Right lobe of liver (tissue), 6 donors: Measurements from ENCODE around the gene SYNE2. TPM values are rescaled to one million over a fixed set of nuclear protein-coding genes. Genes with fewer than 3 reads are reported as not detected.

Experiments
- ATAC-seq, 4 donors: fragments of 200-7000 bp; cut with Tn5 transposase; one replicate each; pipeline ENCODE4 v1.9.1; 2020; ENCODE audit warnings: mild to moderate bottlenecking in 4 of 4, moderate library complexity in 4 of 4
- DNase-seq, 3 donors: peaks; one replicate each; pipeline ENCODE4 v3.0.0-alpha.2; 2020
- H3K27ac ChIP-seq, 3 donors: fragments of 200-600 bp; one replicate each; pipeline ENCODE4 v1.8.0; 2022
- H3K27me3 ChIP-seq, 2 donors: fragments of 200-600 bp; one replicate each; pipeline ENCODE4 v1.8.0; 2022
- H3K36me3 ChIP-seq, 4 donors: fragments of 200-600 bp; sonication (generic) in 1 of 4; one replicate each; pipeline versions ENCODE4 v1.5.1 to v1.8.0; 2017 to 2022; ENCODE audit warnings: control low read depth in 1 of 4
- H3K4me1 ChIP-seq, 4 donors: fragments of 200-600 bp; sonication (generic) in 1 of 4; one replicate each; pipeline versions ENCODE4 v1.5.1 to v1.8.0; 2017 to 2022; ENCODE audit warnings: control low read depth in 1 of 4
- H3K4me3 ChIP-seq, 3 donors: fragments of 200-600 bp; one replicate each; pipeline ENCODE4 v1.8.0; 2022
- H3K9me3 ChIP-seq, 4 donors: fragments of 200-600 bp; sonication (generic) in 1 of 4; one replicate each; pipeline versions ENCODE4 v1.5.1 to v1.8.0; 2017 to 2022; ENCODE audit warnings: control low read depth in 1 of 4
- CTCF ChIP-seq, 4 donors: fragments of 200-600 bp in 3 of 4; fragments of 450-650 bp in 1 of 4; IDR thresholded peaks; one replicate each; pipeline versions ENCODE4 v1.5.1 to v1.8.0; 2016 to 2022; ENCODE audit warnings: antibody characterized with exemption in 4 of 4, mild to moderate bottlenecking in 2 of 4
- POLR2A ChIP-seq: fragments of 450-650 bp; IDR thresholded peaks from one replicate; pipeline ENCODE4 v1.6.1; 2017; ENCODE audit warnings: antibody characterized with exemption, mild to moderate bottlenecking
- WGBS: methylation state at CpG from one replicate; pipeline ENCODE4 v1.1.6; 2018; ENCODE audit warnings: low coverage, low lambda C conversion rate; ENCODE audit not compliant: insufficient coverage; ENCODE audit errors: missing lambda C conversion rate; 5-methylcytosine and 5-hydroxymethylcytosine counted together
- intact Hi-C, 2 donors: fragments of 100-400 bp; cut with DNase I; formaldehyde crosslinking; loops; one replicate each; pipeline versions ENCODE4 v1.11.2 to v1.14.1; 2022
- total RNA-seq, 6 experiments: library from RNA; depleted of rRNA in 2 of 6; stranded (reverse); fragments of >200 nt in 2 of 6; fragmentation: NEBNext Ultra II Directional in 3 of 6; extraction: Animal tissue kit (Norgen Biotek cat#: 25700) in 3 of 6; gene quantifications; one replicate each; pipeline versions ENCODE4 v1.1.0 to v1.2.4, GENCODE V29; 2016 to 2023
- donor health status: DM: no; HTN: yes; CAD: no.
- donor health status: DM: no; HTN: no; CAD: no.
- donor health status: DM: no; HTN: no; CAD: no.
- donor health status: DM: no; HTN: yes; CAD: no.
- donor health status: DM: no; HTN: yes; CAD: no.

SYNE2 gene
- total RNA-seq, 6 experiments from 2014 or later = 34.6 to 118 (median 47.8) TPM

GRCh38 chr14:63966407-63966806, 113.6 kb downstream of the SYNE2 start:
- peak in 2 of 4 donors; percentile 16 to 36 for ATAC-seq
- Histone ChIP-seq H3K4me1 (no peaks in the 10 kb centered on the region), H3K36me3 (no peaks in the 10 kb centered on the region), H3K27me3 (no peaks in the 10 kb centered on the region), H3K9me3 (no peaks in the 10 kb centered on the region), H3K4me3 (no peak overlapping the region), H3K27ac (no peak overlapping the region)
- WGBS = 65% methylated on average over 4 of the region's 5 CpGs
- no peak for TF ChIP-seq POLR2A
- no peak for TF ChIP-seq CTCF (IDR thresholded peaks at IDR 0.05)
- intact Hi-C loops = no loop called here
- peak in 1 of 3 donors; percentile 50 for DNase-seq

GRCh38 chr14:63972323-63972932, 119.6 kb downstream of the SYNE2 start:
- H3K4me1 ChIP-seq = no peaks in the 10 kb centered on the region
- H3K27me3 ChIP-seq = no peaks in the 10 kb centered on the region
- WGBS = 88% methylated on average over 3 of the region's 3 CpGs
- DNase-seq (no peak), ATAC-seq (no peak)
- no peaks in the 10 kb centered on the region for H3K9me3 ChIP-seq
- H3K4me3 ChIP-seq = no peak overlapping the region
- TF ChIP-seq CTCF (IDR thresholded peaks at IDR 0.05) = no peak
- H3K36me3 ChIP-seq = no peaks in the 10 kb centered on the region
- intact Hi-C loops = no loop called here
- no peak overlapping the region for H3K27ac ChIP-seq

GRCh38 chr14:63974176-63974575, 121.4 kb downstream of the SYNE2 start:
- no peaks in the 10 kb centered on the region for H3K9me3 ChIP-seq
- no peaks in the 10 kb centered on the region for H3K27me3 ChIP-seq
- no peaks in the 10 kb centered on the region for H3K4me1 ChIP-seq
- 97% methylated on average over 3 of the region's 5 CpGs for WGBS
- no peak overlapping the region for H3K27ac ChIP-seq
- H3K36me3 ChIP-seq = no peaks in the 10 kb centered on the region
- intact Hi-C loops = no loop called here
- no peak overlapping the region for H3K4me3 ChIP-seq
- DNase-seq (no peak), ATAC-seq (no peak)
- TF ChIP-seq CTCF (IDR thresholded peaks at IDR 0.05) (no peak), POLR2A (no peak)

GRCh38 chr14:63981569-63981968, 128.8 kb downstream of the SYNE2 start:
- H3K4me1 ChIP-seq = no peaks in the 10 kb centered on the region
- intact Hi-C loops = no loop called here
- DNase-seq (no peak), ATAC-seq (no peak)
- 94% methylated on average over 4 of the region's 4 CpGs for WGBS
- TF ChIP-seq POLR2A (no peak), CTCF (IDR thresholded peaks at IDR 0.05) (no peak)
- H3K27ac ChIP-seq = no peak overlapping the region
- H3K36me3 ChIP-seq = no peaks in the 10 kb centered on the region
- no peak overlapping the region for H3K4me3 ChIP-seq
- no peaks in the 10 kb centered on the region for H3K27me3 ChIP-seq
- H3K9me3 ChIP-seq = no peaks in the 10 kb centered on the region

GRCh38 chr14:63982156-63982555, 129.4 kb downstream of the SYNE2 start:
- no peak overlapping the region for H3K27ac ChIP-seq
- WGBS = 96% methylated on average over 3 of the region's 3 CpGs
- H3K4me3 ChIP-seq = no peak overlapping the region
- no peaks in the 10 kb centered on the region for H3K36me3 ChIP-seq
- intact Hi-C loops = no loop called here
- no peaks in the 10 kb centered on the region for H3K9me3 ChIP-seq
- no peak for ATAC-seq
- TF ChIP-seq POLR2A (no peak), CTCF (IDR thresholded peaks at IDR 0.05) (no peak)
- H3K4me1 ChIP-seq = no peaks in the 10 kb centered on the region
- DNase-seq = no peak
- no peaks in the 10 kb centered on the region for H3K27me3 ChIP-seq
